Hypothalamus (tissue), 51 donors: ENCODE results near the gene RCOR1.
"Not testable (repeated sequence)": the region's sequence is repeated elsewhere in the genome, so short reads cannot be mapped to it uniquely, and the experiment has no call there.

Experiments
- DNase-seq, 51 donors: peaks; one replicate each; lab custom pipeline; 2025; lab: John Stamatoyannopoulos, UW

Gene RCOR1

GRCh38 chr14:102591944-102592762 lies at the start of gene RCOR1:
Gene RCOR1, plus strand, starts transcription at chr14:102592649. Its CDS starts 238 bp downstream, at chr14:102592887.
- DNase-seq: peak; percentile 67 to 99 (median 97)

DNA sequence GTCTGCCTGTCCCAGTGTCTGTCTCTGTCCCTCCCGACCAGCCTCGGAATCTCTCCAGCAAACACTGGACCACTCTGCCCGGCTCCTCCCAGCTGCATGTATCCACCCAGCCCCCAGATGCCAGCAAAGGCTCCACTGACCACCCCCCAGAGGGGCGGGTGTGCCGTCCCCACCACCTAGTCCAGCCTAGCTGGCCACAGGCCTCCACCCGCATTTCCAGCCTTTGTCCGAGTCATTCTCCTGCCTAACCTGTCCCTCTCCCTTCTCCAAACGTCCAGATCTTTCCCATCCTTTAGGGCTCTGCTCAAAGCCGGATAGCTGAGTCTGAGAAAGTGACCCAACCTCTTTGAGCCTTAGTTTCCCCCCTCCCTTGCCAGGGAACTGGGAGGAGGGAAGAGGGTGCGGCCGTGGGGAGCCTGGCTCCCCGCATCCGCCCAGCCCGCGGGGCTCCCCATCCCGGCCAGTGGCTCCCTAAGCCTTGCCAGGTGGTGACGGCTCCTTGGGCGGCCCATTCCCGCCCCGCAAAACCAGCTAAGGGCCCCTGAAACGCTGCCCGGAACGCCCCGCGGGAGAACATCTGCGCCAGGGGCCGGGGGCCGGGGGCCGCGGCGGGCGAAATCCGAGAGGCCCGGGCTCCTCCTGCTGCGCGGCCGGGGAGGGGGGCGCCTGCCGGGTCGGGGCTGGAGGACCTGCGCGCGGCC lies 48.3 kb upstream of the RCOR1 start:
- no peak for DNase-seq

DNA sequence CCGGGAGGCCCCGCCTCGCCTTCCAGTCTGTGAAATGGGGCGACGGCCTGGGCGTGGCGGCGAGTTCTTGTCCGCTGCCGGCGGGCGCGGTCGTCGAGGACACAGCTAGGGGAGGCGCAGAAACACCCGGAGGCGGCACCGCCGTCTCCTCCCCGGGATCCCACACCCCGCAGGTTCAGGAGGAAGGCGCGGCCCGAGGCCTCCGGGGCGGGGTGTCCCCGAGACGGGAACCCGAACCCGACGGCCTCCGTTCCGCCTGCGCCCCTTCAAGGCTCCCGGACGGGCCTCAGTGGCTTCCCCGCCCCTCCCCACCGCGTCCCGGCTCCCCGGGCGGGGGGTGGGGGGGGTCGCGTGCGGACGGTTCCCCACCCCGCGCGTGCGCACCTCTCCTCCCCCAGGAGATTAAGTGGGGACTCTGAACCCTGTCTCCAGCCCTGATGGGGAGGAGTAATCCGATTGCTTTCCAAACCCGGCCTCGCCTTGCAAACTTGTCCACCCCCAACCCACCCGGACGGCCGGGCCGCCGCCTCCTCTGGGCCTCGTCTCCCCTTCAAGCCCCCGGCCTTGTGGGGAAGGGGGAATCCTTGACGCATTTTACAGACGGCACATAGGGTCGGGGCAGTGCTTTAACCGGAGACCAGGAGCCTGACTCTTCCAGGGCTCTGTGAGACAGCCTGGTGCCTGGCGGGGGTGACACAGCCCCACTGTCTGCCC lies 47.5 kb upstream of the RCOR1 start:
- no peak for DNase-seq

DNA sequence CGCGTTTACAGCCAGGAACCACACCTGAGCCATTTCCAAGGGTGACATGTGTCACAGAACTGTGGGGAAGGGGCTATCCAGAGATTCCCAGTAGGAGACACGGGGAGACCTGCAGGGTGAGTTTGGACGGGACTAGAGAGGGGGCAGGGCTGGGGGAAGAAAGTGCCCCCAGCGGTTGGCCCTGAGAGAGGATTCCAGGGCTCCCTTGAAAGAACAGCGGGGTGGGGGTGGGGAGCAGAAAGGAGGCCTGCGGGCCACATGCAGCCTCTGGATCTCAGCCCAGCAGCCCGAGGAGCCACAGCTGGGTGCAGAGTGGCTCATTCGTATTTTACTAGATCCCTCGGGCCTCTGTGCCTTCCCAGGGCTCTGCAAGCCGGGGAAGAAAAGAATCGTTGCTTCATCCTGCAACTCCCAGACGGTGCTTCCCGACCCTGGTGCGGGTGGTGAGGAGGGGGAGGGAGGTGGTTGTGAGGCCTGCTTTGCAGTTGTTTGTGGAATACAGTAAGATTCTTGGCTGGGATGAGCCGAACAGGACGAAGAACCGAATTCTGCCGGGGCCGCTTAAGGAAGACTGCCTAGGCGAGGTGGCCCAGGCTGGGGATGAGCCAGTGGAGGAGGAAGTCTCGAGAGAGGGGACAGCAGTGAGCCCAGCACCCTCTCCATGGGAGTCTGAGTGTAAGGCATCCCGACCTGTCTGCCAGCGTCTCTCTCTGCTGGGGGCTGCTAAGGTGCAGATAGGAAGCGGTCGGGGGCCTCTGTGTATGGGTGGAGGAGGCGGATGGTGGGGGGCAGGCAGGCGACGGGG lies 46.8 kb upstream of the RCOR1 start:
- peak in 2 of 51 donors; percentile 21 to 25 for DNase-seq

DNA sequence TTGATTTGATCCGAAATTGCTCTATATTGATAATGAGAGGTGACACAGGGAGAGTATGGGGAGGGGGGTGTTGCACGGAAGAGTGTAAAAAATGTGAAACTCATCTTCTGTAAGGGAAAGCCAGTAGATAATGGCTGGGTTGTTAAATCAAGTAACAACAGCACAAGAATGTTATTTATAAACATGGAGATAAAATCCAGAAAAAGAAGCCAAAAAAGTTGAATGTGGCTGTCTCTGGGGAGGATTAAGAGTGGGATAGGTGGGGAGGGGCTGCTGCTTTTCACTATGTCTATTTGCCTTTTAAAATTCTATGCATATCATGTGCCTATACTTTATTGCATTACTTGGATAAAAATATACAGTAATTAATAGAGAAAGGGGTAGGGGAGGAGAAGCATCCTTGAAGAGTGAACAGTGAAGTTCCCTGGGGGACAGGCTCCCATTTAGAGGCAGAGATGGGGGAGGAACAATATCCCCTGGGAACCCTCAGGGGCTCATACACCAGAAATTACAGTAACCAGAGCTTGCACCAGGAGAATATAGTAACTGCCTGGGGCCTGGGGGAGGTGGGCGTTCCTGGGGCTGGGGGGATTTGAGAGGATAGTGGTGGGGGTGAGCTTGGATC lies 43.7 kb upstream of the RCOR1 start:
- DNase-seq: no peak

DNA sequence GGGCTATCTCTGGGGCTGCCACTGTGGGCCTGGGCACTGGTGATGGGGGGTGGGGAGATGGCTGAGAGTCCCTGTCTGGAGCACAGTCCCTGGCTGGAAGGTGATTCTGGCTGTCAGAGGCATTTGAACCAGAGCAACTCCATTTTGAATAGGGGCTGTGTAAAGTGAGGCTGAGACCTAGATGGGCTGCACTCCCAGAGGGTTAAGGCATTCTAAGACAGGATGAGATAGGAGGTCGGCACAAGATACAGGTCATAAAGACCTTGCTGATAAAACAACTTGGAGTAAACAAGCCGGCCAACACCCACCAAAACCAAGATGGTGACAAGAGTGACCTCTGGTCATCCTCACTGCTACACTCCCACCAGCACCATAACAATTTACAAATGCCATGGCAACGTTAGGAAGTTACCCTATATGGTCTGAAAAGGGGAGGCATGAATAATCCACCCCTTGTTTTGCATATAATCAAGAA lies 41.5 kb upstream of the RCOR1 start:
- DNase-seq: not testable (repeated sequence)

DNA sequence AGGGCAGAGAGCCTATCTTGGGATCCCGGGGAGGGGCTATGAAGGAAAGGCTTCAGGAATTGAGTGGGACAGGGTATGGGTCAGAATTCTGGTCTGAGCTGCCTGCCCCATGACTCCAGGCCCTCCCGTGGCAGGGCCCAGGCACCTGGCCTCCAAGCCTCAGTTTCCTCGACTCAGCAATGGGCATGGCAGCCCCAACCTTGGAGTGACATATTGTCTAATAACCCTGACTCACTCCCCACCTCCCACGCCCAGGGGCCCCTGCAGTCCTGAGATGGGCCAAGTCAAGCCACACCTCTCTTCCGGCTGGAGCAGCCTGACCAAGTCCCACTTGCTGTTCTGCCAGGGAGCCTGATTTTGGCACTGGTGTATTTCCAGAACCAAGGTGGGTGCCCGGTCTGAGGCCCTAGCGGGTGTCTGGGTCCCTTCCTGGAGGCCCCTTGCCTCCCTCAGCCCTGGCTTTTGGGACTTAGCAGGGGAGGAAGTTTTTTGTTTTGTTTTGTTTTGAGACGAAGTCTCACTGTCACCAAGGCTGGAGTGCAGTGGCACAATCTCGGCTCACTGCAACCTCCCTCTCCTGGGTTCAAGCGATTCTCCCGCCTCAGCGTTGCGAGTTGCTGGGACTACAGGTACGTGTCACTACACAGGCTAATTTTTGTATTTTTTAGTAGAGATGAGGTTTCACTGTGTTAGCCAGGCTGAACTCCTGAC lies 40.3 kb upstream of the RCOR1 start:
- no peak for DNase-seq

- DNase-seq: peak in 9 of 51 donors; percentile 11 to 34 (median 23)
Measured at GRCh38 chr14:102554821-102555819, 37.3 kb upstream of the RCOR1 start.

DNA sequence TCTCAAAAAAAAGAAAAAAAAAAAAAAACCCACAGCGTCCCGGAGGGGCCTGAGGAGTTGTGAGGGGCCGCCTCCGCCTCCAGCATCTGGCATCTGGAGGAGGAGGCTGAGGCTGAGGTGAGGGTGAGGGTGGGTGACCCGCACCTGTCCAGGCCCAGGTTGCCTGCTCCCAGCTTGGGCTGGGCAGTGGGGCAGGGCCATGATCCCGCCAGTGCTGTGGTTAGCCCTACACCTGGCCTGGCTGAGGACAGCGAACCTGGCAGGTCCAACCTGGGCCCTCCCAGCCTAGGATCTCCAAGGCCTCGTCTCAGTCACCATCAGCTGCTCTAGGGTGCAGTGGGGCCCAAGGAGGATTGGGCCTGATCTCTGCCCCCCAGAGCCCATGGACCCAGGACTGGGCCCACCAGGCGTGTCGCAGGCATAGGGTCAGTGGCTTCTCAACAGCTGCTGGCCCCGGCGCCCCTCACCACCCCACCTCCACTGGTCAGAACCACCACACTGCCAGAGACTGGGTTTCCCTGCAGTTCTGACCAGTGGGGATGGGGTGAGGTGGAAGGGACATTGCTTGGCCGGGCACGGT lies 36.3 kb upstream of the RCOR1 start:
- DNase-seq: no peak

DNA sequence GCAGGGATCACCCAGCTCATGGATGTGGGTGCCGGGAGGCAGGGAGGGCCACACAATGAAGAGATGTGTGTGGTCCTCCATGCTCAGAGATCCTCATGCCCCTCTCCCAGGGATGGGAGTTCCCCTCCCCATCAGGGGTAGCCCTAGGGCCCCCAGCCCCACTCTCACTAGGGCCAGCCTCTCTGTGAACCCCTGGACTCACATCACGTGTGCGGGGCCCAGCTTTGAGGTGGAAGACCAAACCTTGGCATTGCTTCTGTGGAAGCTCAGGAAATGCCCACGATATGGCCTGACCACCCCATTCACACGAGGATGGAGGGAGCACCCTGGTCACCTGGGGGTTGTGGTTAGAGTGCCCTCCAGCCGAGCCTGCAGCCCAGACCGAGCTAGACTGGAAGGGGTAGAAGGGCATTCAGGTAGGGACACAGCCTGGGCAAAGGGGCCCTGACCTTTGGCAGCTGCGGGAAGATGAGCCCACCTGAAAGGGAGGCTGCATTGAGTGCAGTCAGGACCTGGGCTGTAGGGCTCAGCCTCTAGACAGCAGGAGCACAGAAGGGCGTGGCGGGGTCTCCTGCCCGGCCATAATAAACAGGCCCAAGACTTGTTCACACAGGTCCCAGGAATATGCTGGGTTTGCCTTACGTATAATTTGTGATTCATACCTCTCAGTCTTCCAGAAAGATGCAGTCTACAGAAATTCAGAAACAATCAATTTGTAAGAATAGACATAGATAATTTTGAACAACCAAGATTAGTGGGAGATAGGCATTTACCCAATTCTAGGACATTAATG lies 34.8 kb upstream of the RCOR1 start:
- DNase-seq: no peak

- no peak for DNase-seq
Measured at GRCh38 chr14:102558556-102558955, 33.9 kb upstream of the RCOR1 start.

DNA sequence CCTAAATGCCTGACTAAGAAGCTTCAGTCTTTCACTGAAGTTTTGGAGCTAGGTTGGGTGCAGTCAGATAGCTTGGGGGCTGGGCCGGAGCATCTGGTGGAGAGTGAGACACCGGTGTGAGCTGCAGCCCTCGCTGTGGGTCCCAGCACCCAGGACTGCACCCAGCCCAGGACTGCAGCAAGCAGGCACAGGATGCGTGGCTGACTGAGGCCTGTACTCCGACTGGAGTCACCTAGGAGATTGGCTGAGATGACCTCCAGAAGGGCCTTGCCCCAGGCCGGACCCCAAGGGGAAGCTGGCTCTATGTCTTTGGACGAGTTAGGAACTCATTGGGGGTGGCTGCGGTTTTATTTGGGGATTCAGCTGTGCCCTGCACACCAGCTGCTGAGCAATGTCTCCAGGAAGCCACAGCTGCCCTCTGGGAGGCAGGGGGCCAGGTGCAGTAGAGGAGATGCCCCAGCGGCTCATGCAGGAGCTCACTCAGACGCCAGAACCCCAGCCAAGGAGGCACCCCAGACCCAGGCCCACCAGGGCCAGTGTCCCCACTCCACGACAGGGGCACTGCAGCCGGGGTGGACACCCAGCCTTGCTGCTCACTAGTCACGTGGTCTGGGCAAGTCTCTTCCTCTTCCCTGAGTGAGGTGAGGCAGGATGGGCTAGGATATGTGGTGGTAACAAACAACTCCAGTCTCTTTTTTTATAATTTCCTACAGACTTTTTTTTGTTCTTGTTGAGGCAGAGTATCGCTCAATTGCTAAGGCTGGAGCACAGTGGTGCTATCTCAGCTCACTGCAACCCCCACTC lies 31.8 kb upstream of the RCOR1 start:
- DNase-seq: no peak

DNA sequence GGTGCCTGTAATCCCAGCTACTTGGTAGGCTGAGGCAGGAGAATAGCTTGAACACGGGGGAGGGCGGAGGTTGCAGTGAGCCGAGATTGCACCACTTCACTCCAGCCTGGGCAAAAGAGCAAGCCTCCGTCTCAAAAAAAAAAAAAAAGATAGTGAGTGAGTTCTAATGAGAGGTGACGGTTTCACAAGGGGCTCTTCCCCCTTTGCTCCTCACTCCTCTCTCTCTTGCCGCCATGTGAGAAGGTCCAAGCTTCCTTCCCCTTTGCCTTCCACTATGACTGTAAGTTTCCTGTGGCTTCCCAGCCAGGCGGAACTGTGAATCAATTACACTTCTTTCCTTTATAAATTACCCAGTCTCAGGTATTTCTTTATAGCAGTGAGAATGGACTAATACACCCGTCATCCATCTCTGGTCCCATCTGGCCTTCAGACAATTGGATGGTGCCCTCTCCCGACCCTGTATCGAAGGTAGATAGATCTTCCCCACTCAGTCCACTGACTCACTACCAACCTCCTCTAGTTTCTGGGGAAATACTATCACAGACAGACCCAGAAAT lies 27.0 kb upstream of the RCOR1 start:
- DNase-seq: peak in 1 of 51 donors; percentile 20

GRCh38 chr14:102565959-102566358 lies 26.5 kb upstream of the RCOR1 start:
- no peak for DNase-seq

GRCh38 chr14:102568115-102568614 lies 24.3 kb upstream of the RCOR1 start:
- no peak for DNase-seq
